HCT116 (cell line): Measurements from ENCODE around the gene NARS2. TPM values are rescaled to one million over a fixed set of nuclear protein-coding genes. Genes with fewer than 3 reads are reported as not detected.

ENCODE experiments used
- ATAC-seq: fragments of 200-7000 bp; cut with Tn5 transposase; 2 replicates; pipeline ENCODE4 v1.9.1; 2020; ENCODE audit warnings: mild to moderate bottlenecking, moderate library complexity
- BruUV-seq: library from RNA; stranded (reverse); fragments of 400-500 nt; replicated peaks from 2 replicates; lab custom pipeline; 2021; lab: Mats Ljungman, UMichigan
- CTCF ChIA-PET: fragments of 300-600 bp; sonication (Branson Sonifier 250); formaldehyde crosslinking; loops from one replicate; lab custom pipeline; 2021; ENCODE audit warnings: antibody characterized with exemption; lab: Charles Lee
- POLR2A ChIA-PET: fragments of 300-600, 350-600 bp; sonication (Branson Sonifier 250); formaldehyde crosslinking; loops from one replicate; lab custom pipeline; 2021; ENCODE audit warnings: antibody characterized with exemption; lab: Charles Lee
- RAD21 ChIA-PET, 2 experiments: fragments of 300-600 bp; sonication (Branson Sonifier 250); formaldehyde crosslinking; loops; one replicate each; lab custom pipeline; 2023; ENCODE audit warnings: low total read pairs in 2 of 2; ENCODE audit not compliant: uncharacterized antibody in 2 of 2, unreplicated experiment in 2 of 2, low non-redundant PET in 1 of 2; lab: Charles Lee
- DNase-seq: peaks from one replicate; pipeline ENCODE4 v3.0.0-alpha.2; 2010; ENCODE audit warnings: low read depth, low spot score
- H2AFZ ChIP-seq: fragments of 200-600 bp; shearing (Covaris generic), sonication (generic); 2 replicates; pipeline ENCODE4 v1.6.1; 2017; ENCODE audit warnings: low read depth, mixed run types, mixed read lengths, antibody characterized with exemption, low read length; ENCODE audit not compliant: poor library complexity, severe bottlenecking
- H3K27ac ChIP-seq: 2 replicates; pipeline ENCODE4 v1.5.1; 2012; ENCODE audit warnings: low read depth, low read length
- H3K27me3 ChIP-seq: fragments of 200-600 bp; sonication (generic); 2 replicates; pipeline ENCODE4 v1.6.1; 2016; ENCODE audit warnings: mixed run types, low read length, mixed read lengths; ENCODE audit not compliant: insufficient read depth
- H3K36me3 ChIP-seq, 2 experiments: fragments of 200-500 bp in 1 of 2; fragments of 200-600 bp in 1 of 2; sonication (Bioruptor generic) in 1 of 2; sonication (generic) in 1 of 2; 2 replicates each; pipeline versions ENCODE4 v1.5.1 to v1.6.1; 2014 to 2016; ENCODE audit warnings: low read length in 2 of 2, inconsistent platforms in 1 of 2, mixed read lengths in 1 of 2, mixed run types in 1 of 2; ENCODE audit not compliant: insufficient read depth in 2 of 2, control insufficient read depth in 1 of 2
- H3K4me1 ChIP-seq, 2 experiments: fragments of 200-600 bp in 1 of 2; sonication (generic) in 1 of 2; 2 replicates each; pipeline versions ENCODE4 v1.5.1 to v1.6.1; 2012 to 2017; ENCODE audit warnings: low read length in 2 of 2, inconsistent platforms in 1 of 2, mild to moderate bottlenecking in 1 of 2, mixed read lengths in 1 of 2, mixed run types in 1 of 2, moderate library complexity in 1 of 2; ENCODE audit not compliant: insufficient read depth in 2 of 2, control insufficient read depth in 1 of 2
- H3K4me2 ChIP-seq: fragments of 200-600 bp; sonication (generic); 2 replicates; pipeline ENCODE4 v1.6.1; 2017; ENCODE audit warnings: mixed run types, low read length, mixed read lengths
- H3K4me3 ChIP-seq, 2 experiments: fragments of 200-600 bp in 1 of 2; sonication (generic) in 1 of 2; replicated peaks in 1 of 2; 2 replicates each; pipeline ENCODE4 v1.5.1; 2011 to 2016; ENCODE audit warnings: low read length in 2 of 2, control low read depth in 1 of 2, low read depth in 1 of 2, mild to moderate bottlenecking in 1 of 2, mixed read lengths in 1 of 2, mixed run types in 1 of 2
- H3K79me2 ChIP-seq: fragments of 200-600 bp; sonication (generic); 2 replicates; pipeline ENCODE4 v1.6.1; 2017; ENCODE audit warnings: mild to moderate bottlenecking, mixed run types, low read length, moderate library complexity, mixed read lengths; ENCODE audit not compliant: insufficient read depth
- H3K9ac ChIP-seq: fragments of 200-600 bp; sonication (generic); 2 replicates; pipeline ENCODE4 v1.6.1; 2016; ENCODE audit warnings: low read length, mixed read lengths
- H3K9me2 ChIP-seq: fragments of 200-600 bp; sonication (generic), shearing (Covaris generic); 2 replicates; pipeline ENCODE4 v1.6.1; 2017; ENCODE audit warnings: mixed run types, mild to moderate bottlenecking, moderate library complexity; ENCODE audit not compliant: insufficient read depth
- H3K9me3 ChIP-seq, 2 experiments: fragments of 200-500 bp in 1 of 2; fragments of 200-600 bp in 1 of 2; sonication (Bioruptor generic) in 1 of 2; sonication (generic) in 1 of 2; 2 replicates each; pipeline ENCODE4 v1.6.1; 2014 to 2017; ENCODE audit warnings: low read length in 2 of 2, mixed read lengths in 2 of 2, inconsistent platforms in 1 of 2, low read depth in 1 of 2, mild to moderate bottlenecking in 1 of 2, mixed run types in 1 of 2, moderate library complexity in 1 of 2; ENCODE audit not compliant: control insufficient read depth in 1 of 2, insufficient read depth in 1 of 2
- H4K20me1 ChIP-seq: fragments of 200-600 bp; sonication (generic), shearing (Covaris generic); 2 replicates; pipeline ENCODE4 v1.6.1; 2017; ENCODE audit warnings: mixed run types, mild to moderate bottlenecking, moderate library complexity; ENCODE audit not compliant: insufficient read depth
- ATF3 ChIP-seq: IDR thresholded peaks from 2 replicates; pipeline ENCODE4 v1.6.1; 2012
- CBX3 ChIP-seq: IDR thresholded peaks from 2 replicates; pipeline ENCODE4 v1.6.1; 2012; ENCODE audit warnings: low read depth
- CEBPB ChIP-seq: IDR thresholded peaks from 2 replicates; pipeline ENCODE4 v1.6.1; 2012; ENCODE audit warnings: low read depth
- ELF1 ChIP-seq: IDR thresholded peaks from 2 replicates; pipeline ENCODE4 v1.6.1; 2012; ENCODE audit warnings: low read depth, borderline replicate concordance
- MAX ChIP-seq: IDR thresholded peaks from 2 replicates; pipeline ENCODE4 v1.6.1; 2012
- POLR2A ChIP-seq: IDR thresholded peaks from 2 replicates; pipeline ENCODE4 v1.7.0; 2011; ENCODE audit warnings: borderline replicate concordance; ENCODE audit not compliant: insufficient read depth, insufficient read length; ENCODE audit errors: extremely low read depth
- YY1 ChIP-seq: IDR thresholded peaks from 2 replicates; pipeline ENCODE4 v1.6.1; 2011; ENCODE audit warnings: low read length, low read depth, moderate library complexity, mild to moderate bottlenecking; ENCODE audit not compliant: insufficient replicate concordance; ENCODE audit errors: extremely low read depth
- intact Hi-C: fragments of 100-400 bp; cut with micrococcal nuclease; formaldehyde crosslinking; loops from 2 replicates; pipeline ENCODE4 v1.10.0; 2022
- total RNA-seq: library from RNA; stranded (reverse); gene quantifications from one replicate; pipeline ENCODE4 v1.2.1, GENCODE V29; 2021; ENCODE audit not compliant: unreplicated experiment

The NARS2 gene
- total RNA-seq, 1 experiment from 2014 or later = 26.0 TPM

GRCh38 chr11:78417175-78417887, 157.3 kb downstream of the NARS2 start, which contains the start of gene GAB2:
Gene GAB2, minus strand, starts transcription at chr11:78417820. Its CDS starts 100 bp downstream, at chr11:78417720.
- Histone ChIP-seq H4K20me1 (no peaks in the 10 kb centered on the region), H3K79me2 (no peaks in the 10 kb centered on the region), H3K4me1 (peaks cover 5 to 19% of the 10 kb centered on the region in 2 experiments; a peak in 3 of 4 replicates), H3K4me2 (peak within 1 kb of the TSS; percentile 99), H3K9me2 (no peaks in the 10 kb centered on the region), H3K4me3 (peak within 1 kb of the TSS; percentile 51 to 67), H3K27ac (no peak within 1 kb of the TSS; the same call in 1 of the 2 replicates), H2AFZ (peak within 1 kb of the TSS; percentile 57), H3K9ac (peak within 1 kb of the TSS; percentile 57), H3K27me3 (no peaks in the 10 kb centered on the region), H3K9me3 (no peaks in the 10 kb centered on the region), H3K36me3 (no peaks in the 10 kb centered on the region)
- CTCF ChIA-PET = interaction anchor here (1.6 to 3.3 kb wide), 2 partner anchors 15 to 147 kb away, joined by 6 to 17 read pairs; no protein-coding TSS in a partner anchor
- DNase-seq (no peak), ATAC-seq (peak; percentile 65)
- RAD21 ChIA-PET = interaction anchor here in 1 of 2 experiments (0.7 kb wide), 1 partner anchor 360 kb away, joined by 3 read pairs; no protein-coding TSS in a partner anchor
- POLR2A ChIA-PET = no interaction called here
- intact Hi-C loops = loop anchor here (2.0 kb wide), 1 partner anchor 147 kb away; no protein-coding TSS in a partner anchor
- no TSS peak for BruUV-seq
- TF ChIP-seq CBX3 (no peak), POLR2A (no peak), ATF3 (no peak), ELF1 (no peak), CEBPB (no peak), YY1 (no peak), MAX (no peak)
